ENCODE measurements around the gene PIP5K1B.

The PIP5K1B gene

GRCh38 chr9:68738358-68738757 lies 33.3 kb downstream of the PIP5K1B start:
- no peak for DNase-seq (ENCODE audit: low read depth in 2 of 2)

GRCh38 chr9:68739621-68740174 lies 34.7 kb downstream of the PIP5K1B start:
- DNase-seq (ENCODE audit: low read depth in 2 of 2), result no peak

DNA sequence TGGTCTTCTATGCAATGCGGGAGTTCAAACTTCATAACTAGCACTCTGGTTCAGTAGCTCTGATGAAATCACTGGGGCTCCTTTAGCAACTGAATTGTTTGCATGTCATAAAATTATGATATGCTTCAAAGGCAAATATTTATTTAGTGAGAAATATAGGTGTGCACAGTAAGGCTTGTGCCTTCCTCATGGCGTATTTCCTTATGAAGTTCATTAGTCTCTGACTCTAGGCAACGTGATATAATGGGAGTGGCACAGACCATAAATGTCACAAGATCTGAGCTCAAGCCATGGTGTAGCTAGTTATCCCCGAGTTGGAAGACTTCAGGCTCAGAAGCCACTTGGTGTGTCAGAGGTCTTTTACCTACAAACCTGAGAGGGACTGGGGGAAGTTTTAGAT lies 35.5 kb downstream of the PIP5K1B start:
- no peak for DNase-seq (ENCODE audit: low read depth in 2 of 2)

DNA sequence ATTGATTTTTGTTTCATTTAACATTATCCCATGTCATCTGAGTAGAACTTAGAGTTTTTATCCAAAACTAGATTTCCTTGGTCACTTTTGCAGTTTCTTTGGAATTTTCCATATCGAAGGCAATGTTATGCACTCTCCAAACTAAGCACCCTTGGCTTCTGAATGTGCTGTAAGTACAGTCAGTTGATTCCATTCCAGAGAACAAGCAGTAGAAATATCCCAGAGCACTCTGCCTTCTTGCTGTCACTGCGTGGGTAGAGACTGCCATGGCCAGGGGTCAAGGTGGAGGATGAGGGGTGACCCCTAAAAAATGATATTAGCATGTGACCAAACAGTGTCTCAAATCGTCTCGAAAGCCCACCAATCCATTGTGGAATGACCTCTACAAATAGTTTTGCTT lies 36.2 kb downstream of the PIP5K1B start:
- no peak for DNase-seq (ENCODE audit: low read depth in 2 of 2)

GRCh38 chr9:68741704-68742332 lies 36.8 kb downstream of the PIP5K1B start:
- no peak for DNase-seq (ENCODE audit: low read depth in 2 of 2)

DNA sequence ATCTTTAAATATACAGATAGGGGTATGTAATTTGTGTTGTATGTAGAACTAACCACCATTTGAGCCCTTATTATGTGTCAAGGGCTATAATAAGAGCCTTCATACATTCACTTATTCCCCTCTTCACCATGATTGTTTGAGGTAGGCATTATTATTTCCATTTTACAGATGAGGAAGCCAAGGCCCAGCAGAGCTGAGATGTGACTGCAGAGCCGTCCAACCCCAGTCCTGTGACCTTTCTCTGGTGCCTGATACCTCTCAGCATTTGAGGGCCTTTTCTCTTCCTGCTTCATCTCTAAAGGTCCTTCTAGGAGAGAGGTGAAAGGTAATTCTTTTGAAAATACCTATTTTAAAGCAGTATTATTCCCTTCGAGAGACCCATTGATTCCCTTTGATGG lies 37.3 kb downstream of the PIP5K1B start:
- DNase-seq (ENCODE audit: low read depth in 2 of 2), result no peak

DNA sequence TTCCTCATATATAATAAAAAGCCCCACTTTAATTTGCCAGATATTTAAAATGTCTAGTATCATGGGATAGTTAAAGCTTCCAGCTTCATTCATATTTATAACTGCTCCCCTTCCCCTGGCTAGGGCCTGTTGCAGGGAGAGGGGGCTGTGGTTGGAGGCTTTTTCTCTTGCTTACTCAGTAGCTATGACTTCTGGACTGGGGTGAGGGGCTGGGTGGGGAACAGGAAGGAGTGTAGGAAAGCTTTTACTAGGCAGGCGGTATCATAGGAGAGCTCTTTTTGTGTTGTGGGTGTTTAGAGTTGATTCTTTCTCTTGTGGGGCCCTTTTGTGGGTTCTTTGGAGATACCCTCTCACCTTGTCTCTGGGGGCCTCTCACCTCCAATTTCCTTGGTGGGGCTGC lies 39.4 kb downstream of the PIP5K1B start:
- DNase-seq (ENCODE audit: low read depth in 2 of 2), result no peak

DNA sequence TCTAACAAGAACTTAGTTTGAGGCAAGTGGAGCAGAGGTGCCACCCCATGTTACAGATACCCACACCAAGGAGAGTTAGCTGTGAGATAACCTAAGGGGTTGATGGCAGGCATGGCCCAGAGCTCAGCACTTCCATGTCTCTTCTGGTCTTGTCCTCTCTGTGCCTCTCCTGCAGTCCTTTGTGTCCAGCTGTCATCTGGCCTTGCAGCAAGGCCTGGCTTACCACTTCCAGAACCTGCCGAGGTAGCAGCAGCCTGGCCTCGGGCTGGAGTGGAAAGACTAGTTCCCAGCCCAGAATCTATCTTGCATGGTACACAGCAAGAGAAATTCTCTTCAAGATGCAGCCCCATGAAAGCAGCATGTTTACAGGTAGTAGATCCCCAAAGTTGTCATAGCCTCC lies 41.5 kb downstream of the PIP5K1B start:
- DNase-seq (ENCODE audit: low read depth in 2 of 2), result no peak

DNA sequence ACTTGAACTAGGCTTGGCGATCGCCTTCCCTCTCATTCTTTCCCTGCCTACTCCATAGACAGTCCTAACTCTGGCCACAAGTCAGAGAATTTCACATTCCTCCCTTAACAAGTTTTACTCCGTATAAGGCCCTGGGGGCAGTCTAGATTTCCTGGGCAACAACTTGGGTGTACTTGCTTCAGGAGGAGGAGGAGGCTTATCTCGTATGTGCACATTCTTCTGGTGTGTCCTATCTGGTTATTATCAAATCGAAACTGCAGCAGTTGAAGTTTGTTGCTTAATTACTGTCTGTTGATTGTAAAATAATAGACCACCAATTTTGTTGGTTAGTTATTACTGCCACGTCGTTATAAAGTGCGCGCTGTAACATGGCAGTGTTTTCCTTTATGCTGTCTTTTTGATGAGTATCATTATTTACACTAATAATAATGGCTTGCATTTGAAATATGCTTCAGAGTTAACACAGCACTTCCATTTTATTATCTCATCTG lies 42.0 kb downstream of the PIP5K1B start:
- no peak for DNase-seq (ENCODE audit: low read depth in 2 of 2)

- DNase-seq (ENCODE audit: low read depth in 2 of 2), result no peak
Measured at GRCh38 chr9:68749135-68749534, 44.1 kb downstream of the PIP5K1B start.

GRCh38 chr9:68749579-68750159 lies 44.6 kb downstream of the PIP5K1B start:
- no peak for DNase-seq (ENCODE audit: low read depth in 2 of 2)

GRCh38 chr9:68750255-68750654 lies 45.2 kb downstream of the PIP5K1B start:
- no peak for DNase-seq (ENCODE audit: low read depth in 2 of 2)

- no peak for DNase-seq (ENCODE audit: low read depth in 2 of 2)
Measured at GRCh38 chr9:68750786-68751185, 45.7 kb downstream of the PIP5K1B start.

GRCh38 chr9:68751556-68751955 lies 46.5 kb downstream of the PIP5K1B start:
- no peak for DNase-seq (ENCODE audit: low read depth in 2 of 2)

GRCh38 chr9:68755051-68755450 lies 50.0 kb downstream of the PIP5K1B start:
- DNase-seq (ENCODE audit: low read depth in 2 of 2), result no peak

GRCh38 chr9:68755752-68756151 lies 50.7 kb downstream of the PIP5K1B start:
- no peak for DNase-seq (ENCODE audit: low read depth in 2 of 2)

- DNase-seq (ENCODE audit: low read depth in 2 of 2), result no peak
Measured at GRCh38 chr9:68759981-68760673, 55.1 kb downstream of the PIP5K1B start.

DNA sequence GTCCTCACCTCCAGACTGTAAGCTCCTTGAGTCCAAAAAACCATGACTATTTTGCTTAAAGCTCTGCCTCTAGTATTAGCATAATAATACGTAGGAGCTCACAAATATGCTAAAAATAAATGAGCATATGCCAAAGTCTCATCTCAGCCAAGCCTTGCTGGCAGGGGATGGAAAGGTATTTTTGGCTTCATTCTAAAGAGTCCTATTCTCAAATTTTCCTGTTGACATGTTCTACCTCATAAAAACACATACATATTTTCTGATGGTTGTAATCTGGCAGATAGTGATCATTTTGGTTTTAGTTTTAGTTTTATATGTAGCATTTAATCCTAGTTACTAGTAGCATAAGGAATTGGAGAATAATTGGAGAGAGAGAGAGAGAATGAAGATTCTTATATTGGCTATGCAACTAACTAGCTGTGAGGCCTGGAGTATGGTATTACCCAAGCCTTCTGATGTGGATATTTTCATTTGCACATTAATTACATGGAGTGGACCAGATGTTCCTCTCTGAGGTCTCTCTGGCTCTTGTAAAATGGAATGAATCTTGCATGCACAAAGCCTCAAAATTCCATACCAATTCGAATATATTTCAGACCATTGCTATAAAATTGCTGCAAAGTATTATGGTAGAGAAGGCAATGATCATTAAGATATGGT lies 55.8 kb downstream of the PIP5K1B start:
- DNase-seq (ENCODE audit: low read depth in 2 of 2), result no peak

GRCh38 chr9:68762570-68762969 lies 57.5 kb downstream of the PIP5K1B start:
- no peak for DNase-seq (ENCODE audit: low read depth in 2 of 2)

GRCh38 chr9:68763104-68763503 lies 58.1 kb downstream of the PIP5K1B start:
- no peak for DNase-seq (ENCODE audit: low read depth in 2 of 2)

DNA sequence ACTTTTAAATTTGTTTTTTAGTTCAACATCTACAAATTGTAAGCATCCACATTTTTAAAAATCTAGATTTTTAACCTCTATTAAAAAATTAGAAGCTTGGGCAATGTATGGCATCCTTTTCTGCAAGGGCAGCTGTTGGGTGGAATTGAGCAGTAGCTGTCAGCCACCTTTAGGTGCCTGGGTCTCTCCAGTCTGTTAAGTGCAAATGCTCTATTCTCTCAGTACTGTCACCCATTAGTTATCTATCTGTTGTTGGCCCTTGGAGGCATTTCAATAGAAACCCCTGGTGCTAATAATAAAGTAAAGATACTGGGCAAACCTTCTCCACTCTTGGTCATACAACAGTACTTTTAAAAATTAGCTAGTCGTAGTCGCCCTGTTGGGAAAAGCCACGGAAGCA lies 63.6 kb downstream of the PIP5K1B start:
- no peak for DNase-seq (ENCODE audit: low read depth in 2 of 2)

- DNase-seq (ENCODE audit: low read depth in 2 of 2), result no peak
Measured at GRCh38 chr9:68769852-68770251, 64.8 kb downstream of the PIP5K1B start.

All from activated CD4-positive, alpha-beta T cell treated with anti-CD3 and anti-CD28 coated beads for 24 hours (primary cell).